ENCODE measurements around the gene SF3A1. TPM values are rescaled to one million over a fixed set of nuclear protein-coding genes. Genes with fewer than 3 reads are reported as not detected.

SF3A1 gene
- total and polyA plus RNA-seq, 2 donors (not counting 3 experiments of a cell fraction or from before 2014, with no cell fraction given): 60.2 to 187 TPM

- TF ChIP-seq EZH2 (IDR thresholded peaks at IDR 0.05; ENCODE audit: borderline replicate concordance, low read depth, low read length, severe bottlenecking) (no peak), POLR2AphosphoS5 (IDR thresholded peaks at IDR 0.05; ENCODE audit: insufficient read depth, low read depth, low read length) (no peak), GATA2 (IDR thresholded peaks at IDR 0.05; ENCODE audit: insufficient read depth, insufficient read length, low read depth, low read length) (no peak), POLR2A (IDR thresholded peaks at IDR 0.05; ENCODE audit: low read depth, low read length) (no peak), JUN (IDR thresholded peaks at IDR 0.05; ENCODE audit: borderline replicate concordance, insufficient read depth, insufficient read length, low read depth) (no peak), MYC (IDR thresholded peaks at IDR 0.05; ENCODE audit: low read depth, low read length) (no peak), FOS (IDR thresholded peaks at IDR 0.05; ENCODE audit: borderline replicate concordance, insufficient read depth, low read length) (no peak)
- TF ChIP-seq, protein P1, sequence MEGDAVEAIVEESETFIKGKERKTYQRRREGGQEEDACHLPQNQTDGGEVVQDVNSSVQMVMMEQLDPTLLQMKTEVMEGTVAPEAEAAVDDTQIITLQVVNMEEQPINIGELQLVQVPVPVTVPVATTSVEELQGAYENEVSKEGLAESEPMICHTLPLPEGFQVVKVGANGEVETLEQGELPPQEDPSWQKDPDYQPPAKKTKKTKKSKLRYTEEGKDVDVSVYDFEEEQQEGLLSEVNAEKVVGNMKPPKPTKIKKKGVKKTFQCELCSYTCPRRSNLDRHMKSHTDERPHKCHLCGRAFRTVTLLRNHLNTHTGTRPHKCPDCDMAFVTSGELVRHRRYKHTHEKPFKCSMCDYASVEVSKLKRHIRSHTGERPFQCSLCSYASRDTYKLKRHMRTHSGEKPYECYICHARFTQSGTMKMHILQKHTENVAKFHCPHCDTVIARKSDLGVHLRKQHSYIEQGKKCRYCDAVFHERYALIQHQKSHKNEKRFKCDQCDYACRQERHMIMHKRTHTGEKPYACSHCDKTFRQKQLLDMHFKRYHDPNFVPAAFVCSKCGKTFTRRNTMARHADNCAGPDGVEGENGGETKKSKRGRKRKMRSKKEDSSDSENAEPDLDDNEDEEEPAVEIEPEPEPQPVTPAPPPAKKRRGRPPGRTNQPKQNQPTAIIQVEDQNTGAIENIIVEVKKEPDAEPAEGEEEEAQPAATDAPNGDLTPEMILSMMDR (IDR thresholded peaks at IDR 0.05; ENCODE audit: extremely low read depth in 1 of 2, insufficient read depth in 1 of 2, low read depth in 1 of 2, low read length in 2 of 2): no peak
- TF ChIP-seq, protein P2, sequence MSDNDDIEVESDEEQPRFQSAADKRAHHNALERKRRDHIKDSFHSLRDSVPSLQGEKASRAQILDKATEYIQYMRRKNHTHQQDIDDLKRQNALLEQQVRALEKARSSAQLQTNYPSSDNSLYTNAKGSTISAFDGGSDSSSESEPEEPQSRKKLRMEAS (IDR thresholded peaks at IDR 0.05; ENCODE audit: insufficient read depth, insufficient read length): no peak
- no peaks in the 10 kb centered on the region for H3K9me1 ChIP-seq (replicated peaks; ENCODE audit: control insufficient read depth, extremely low read depth, insufficient read depth, low read length)
- no peaks in the 10 kb centered on the region for H3K79me2 ChIP-seq (ENCODE audit: control insufficient read depth, insufficient read depth, low read length)
- BruUV-seq (replicated peaks): no TSS peak
- no peak overlapping the region for H3K4me2 ChIP-seq (ENCODE audit: insufficient read depth, low read length)
- H3K36me3 ChIP-seq (ENCODE audit: control insufficient read depth in 2 of 2, extremely low read depth in 1 of 2, insufficient read depth in 2 of 2, low read length in 2 of 2): no peaks in the 10 kb centered on the region
- intact Hi-C loops (cut with micrococcal nuclease): no loop called here
- ChIA-PET CTCF (interaction anchor here (1.4 kb wide), 1 partner anchor 20 kb away, joined by 4 read pairs; no protein-coding TSS in a partner anchor), POLR2A (no interaction called here)
- H3K27me3 ChIP-seq (ENCODE audit: control insufficient read depth in 2 of 2, insufficient read depth in 2 of 2, low read length in 2 of 2): no peaks in the 10 kb centered on the region
- H3K27ac ChIP-seq (ENCODE audit: insufficient read depth, low read depth, low read length): no peak overlapping the region
- H4K20me1 ChIP-seq (replicated peaks; ENCODE audit: control insufficient read depth, extremely low read depth, insufficient read depth, low read length): no peaks in the 10 kb centered on the region
- H3K4me3 ChIP-seq (replicated peaks in 1 of 3; ENCODE audit: insufficient read depth in 1 of 3, low read depth in 1 of 3, low read length in 3 of 3): no peak overlapping the region
- no peak overlapping the region for H3K9ac ChIP-seq (replicated peaks; ENCODE audit: extremely low read depth, insufficient read depth, low read length)
- FAIRE-seq (no peak), DNase-seq (ENCODE audit: low read depth, low spot score) (no peak)
- peaks cover 23% of the 10 kb centered on the region for H3K4me1 ChIP-seq (ENCODE audit: control insufficient read depth, extremely low read depth, insufficient read depth, low read length)
- dilution Hi-C loops (cut with MboI; ENCODE audit: extremely low pct_ligation_motif_present, low sequenced_read_pairs): no loop called here
- no peak overlapping the region for H2AFZ ChIP-seq (ENCODE audit: low read depth, low read length)
- H3K9me3 ChIP-seq (replicated peaks; ENCODE audit: control insufficient read depth, insufficient read depth, low read length): no peaks in the 10 kb centered on the region
Observed at GRCh38 chr22:30308093-30308492, 48.6 kb downstream of the SF3A1 start.
